Measurements from ENCODE around the gene SAMD14.

SAMD14 gene

DNA sequence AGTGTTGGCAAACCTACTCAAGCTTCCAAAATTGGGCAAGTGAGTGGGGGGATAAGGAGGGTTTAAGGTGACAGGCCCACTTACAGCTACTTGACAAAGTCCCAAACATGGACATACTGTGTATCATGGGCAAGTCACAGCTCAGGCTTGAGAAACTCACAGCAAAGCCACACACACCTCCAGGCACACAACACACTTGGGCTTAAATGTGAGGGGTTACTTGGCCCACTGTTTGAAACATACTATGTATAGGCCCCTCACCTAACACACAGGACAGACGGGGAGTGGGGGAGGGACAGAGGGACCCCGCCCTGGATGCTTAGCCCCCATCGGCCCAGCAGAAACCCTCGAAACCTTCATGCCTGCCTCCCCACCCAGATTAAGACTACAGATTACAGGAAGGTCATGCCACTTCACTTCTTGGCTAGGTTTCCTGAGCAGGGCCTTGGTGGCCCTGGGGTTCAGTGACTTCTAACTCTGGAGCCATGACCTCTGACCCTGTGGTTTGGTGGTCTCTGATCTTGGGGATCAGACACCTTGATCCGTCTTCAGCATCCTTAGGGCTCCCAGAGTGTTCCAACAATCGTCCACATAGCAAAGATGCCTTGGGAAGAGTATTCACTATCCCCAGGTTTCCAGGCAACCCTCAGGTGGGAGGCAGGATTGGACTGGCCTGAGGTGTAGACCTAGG lies 2.3 kb upstream of the SAMD14 start:
- DNase-seq, result no peak

DNA sequence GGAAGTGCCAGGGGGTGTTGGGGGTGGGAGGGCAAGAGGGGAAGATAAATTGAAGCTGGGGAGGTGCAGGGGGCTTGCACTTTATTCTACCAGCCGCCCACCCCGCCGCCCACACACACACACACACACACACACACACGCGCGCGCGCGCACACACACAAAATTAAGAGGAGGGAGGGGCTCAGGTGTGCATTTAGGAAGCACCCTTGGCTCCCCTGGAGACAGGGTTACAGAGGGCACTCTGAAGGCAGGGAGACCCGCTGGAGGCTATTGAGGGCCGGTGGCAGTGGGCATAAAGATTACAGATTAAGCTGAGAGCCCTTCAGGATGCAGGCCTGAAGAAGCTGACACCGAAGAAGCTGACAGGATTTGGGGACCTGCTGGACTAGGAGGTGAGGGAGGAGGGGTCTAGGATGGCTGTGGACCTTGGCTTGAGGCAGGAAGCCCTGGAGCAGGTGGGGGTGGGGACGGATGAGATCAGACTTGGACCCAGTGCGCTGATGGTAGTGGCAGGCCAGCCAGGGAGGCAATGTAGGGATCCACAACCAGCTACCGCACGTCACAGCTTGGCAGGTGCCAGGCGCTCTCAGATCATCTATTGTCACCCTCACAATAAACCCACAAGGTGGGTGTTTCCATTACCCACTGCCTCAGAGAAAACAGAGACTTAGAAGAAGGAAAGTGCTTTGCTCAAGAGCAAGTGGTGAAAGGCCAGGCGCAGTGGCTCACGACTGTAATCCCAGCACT lies 772 bp upstream of the SAMD14 start:
- DNase-seq, result no peak

DNA sequence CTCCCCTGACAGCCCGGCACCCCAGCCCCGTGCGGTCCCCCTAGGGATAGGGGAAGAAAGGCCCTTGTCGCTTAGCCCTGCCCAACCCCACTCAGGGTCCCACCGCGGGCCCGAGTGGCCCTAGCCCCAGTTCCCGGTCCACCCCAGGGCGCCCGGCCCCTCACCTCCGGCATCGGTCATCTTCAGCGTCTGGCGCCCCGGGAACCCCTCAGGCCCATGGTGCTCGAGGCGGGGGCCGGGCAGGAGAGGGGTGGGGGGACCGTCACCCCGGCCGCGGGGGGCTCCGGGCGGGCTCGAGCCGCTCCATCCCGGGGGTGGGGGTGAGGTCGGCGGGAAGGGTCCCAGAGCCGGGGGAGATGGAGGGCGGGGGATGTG lies 620 bp downstream of the SAMD14 start:
- no peak for DNase-seq

DNA sequence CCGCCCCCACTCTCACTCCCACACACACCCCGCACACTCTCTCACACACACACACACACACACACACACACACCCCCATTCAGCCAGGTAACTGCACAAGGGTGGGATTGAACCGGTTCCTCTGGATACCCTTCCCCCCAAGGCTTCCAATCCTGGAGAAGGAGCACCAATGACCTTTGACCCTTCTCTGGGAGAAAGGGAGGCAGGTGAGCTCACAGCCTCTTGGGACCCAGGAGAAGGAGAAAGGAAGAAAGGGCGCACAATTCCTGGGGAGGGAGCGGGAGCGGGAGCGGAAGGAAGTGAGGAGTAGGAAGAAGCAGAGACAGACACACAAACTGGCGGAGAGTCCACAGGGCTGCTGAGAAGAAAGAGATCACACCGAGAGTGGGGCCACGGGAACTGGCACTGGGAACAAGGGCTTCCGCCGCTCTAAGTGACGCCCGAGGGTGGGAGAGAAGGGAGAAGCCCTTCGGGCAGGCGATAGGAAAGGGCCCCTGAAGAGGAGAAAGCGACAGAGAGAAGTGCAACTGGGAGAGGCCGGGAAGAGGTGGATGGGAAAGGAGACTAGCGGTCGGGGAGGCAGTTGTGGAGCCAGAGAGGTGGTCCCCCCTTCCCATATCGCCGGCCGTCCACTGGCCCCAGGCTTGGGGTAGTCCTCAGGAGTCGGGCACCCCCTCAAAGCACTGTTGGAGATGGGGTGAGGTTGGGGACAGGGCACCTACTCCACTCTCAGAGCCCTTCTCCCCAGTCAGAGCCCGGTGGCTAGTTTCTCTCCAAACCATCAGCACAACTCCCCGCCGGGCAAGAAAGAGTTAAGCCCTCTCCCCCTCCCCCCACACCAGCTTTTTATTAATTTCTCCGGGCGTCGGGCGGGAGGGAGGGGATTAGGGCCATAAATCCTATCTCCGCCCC lies 1.3 kb downstream of the SAMD14 start:
- DNase-seq, result no peak

DNA sequence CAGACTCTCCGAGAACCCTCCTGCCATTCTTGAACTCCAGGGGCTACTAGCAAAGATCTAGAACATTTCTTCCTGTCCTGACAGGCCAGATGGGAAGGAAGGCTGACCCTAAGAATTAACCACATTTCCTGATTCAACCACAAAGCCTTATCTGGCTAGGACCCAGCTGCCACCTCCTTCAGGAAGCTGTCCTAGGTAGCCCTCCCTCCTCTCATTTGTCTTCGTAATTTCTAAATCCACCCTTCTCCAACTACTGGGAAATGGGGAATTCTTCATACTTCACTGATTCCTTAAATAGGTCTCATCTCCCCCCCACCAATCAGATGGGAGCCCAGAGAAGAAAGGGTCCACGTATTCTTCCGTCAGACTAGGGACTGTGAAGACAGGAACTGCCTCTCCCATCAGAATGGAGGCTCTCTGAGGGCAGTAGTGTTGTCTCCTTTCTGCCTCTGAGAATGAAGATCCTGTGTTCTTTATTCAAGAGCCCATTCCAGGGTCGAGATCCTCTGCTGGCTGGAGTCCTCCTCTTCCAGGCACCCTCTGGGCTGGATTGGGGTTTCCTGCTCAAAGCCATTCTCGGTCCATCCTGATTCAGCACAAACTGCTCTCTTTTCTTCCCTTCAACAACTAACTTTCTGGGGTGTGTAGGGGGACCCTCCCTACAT lies 2.1 kb downstream of the SAMD14 start:
- DNase-seq, result no peak

DNA sequence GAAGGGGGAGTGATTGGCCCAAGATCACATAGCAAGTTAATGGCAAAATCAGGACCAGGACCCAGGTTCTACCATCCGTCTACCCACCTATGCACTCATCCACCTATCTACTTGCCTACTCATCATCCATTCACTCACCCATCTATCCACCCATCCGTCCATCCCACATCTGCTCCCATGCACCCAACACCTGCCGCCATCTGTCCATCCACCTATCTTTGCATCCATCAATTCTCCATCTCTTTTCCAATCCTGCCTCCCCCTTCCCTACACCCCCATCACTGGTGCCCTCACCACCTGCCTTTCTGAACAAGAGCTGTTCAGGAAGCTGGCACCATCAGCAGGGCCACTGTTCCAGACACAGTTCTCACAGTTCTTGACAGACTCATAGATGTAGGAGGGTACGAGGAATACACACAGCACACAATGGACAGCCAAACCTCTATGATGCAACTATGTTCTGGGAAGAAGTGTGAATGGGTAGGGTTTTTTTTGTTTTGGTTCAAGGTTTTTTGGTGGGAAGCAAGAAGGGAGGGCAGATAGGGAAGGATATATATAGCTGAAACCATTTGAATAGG lies 4.5 kb downstream of the SAMD14 start:
- no peak for DNase-seq

DNA sequence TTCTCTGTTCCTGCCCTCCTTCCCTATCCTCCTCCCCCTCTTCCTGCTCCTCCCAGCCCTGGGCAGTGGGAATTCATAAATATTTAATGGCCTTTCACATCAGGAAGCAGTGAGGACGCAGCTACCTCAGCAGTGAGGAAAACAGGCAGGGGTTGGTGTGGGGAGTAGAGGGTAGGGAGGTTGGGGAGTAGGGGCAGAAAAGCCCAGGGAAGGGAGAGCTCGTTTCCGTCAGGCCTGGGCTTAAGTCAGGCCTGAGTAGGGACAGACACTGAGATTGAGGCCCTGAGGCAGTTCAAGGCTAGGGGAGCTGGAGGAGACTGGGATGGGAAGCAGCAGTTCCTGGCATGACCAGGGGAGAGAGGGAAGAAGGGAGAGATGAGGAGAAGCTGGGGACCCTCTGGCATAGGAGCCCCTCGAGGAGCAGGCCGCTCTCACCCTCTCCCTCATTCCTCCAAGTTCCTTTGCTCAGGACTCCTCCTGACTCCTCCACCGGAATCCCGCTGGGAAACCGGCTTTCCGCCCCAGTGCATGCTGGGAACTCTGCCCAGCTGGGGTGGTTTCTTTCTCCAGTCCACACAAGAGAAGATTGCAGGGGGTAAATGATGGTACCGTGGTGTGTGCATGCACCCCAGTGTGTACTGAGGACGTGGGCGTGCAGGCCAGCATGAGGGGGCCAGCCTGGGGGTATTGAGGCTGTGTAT lies 6.2 kb downstream of the SAMD14 start:
- no peak for DNase-seq

DNA sequence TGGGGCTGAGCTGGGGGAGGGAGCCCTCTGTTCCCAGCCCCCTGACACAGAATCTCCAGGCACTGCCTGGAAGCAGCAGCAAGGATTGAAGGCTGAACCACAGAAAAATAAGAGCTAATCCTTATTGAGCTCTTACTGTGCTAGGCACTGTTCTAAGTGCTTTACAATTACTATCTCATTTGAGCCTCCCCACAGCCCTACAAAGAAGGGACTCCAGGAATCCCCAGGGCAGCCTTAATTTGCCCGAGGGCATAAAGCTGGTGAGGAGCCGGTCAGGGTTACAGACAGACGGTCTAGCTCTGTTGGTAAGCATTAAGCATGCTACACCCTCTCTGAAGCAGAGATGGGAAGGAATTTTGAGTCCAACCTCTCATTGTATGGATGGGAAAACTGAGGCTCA lies 7.0 kb downstream of the SAMD14 start:
- DNase-seq, result no peak

DNA sequence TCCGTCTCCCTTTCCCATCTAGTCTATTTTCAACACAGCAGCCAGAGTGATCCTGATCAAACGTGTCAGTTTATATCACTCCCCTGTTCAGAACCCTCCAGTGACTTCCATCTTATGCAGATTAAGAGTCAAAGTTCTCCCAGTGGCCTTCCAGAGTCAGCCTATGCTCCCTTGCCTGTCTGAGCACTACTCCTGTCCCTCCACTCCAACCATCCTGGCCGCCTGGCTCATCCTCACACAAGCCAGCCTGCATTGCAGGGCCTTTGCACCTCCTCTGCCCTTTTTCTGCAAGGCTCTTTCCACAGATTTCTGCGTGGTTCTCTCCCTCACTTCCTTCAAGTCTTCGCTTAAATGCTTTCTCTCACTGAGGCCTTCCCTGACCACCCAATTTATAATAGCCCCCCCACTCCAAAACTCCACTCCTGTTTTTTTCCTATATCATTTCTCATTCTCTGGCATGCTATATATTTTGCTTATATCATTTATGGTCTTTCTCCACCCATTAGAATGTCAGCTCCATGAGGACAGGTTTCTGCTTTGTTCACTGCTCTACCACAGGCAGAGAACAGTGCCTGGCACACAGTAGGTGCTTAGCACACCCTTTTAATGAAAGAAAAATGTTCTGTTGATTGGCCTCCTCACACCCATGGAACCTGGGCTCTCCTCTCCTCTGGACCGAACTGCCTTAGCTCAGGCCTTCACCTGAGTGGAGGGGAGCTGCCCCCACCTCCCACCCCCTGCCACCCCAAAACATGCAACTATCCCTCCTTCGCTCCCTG lies 9.3 kb downstream of the SAMD14 start:
- no peak for DNase-seq

DNA sequence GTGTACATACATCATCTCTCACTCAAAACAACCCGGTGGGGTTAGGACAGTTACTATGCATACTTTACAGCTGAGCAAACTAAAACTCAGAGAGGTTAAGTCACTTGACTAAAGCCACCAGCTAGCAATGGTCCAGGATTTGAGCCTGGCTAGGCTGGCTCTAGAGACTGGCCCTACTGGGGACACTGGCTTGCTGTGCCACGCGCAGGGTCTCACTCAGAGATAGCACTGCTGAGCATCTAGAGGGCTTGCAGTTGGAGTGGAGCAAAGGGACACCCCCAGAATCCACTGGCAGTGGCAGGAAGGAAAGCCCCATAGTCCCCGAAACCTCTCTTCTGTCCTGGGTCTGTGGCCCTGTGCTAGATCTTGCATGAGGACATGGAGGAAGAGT lies 11.1 kb downstream of the SAMD14 start:
- no peak for DNase-seq

DNA sequence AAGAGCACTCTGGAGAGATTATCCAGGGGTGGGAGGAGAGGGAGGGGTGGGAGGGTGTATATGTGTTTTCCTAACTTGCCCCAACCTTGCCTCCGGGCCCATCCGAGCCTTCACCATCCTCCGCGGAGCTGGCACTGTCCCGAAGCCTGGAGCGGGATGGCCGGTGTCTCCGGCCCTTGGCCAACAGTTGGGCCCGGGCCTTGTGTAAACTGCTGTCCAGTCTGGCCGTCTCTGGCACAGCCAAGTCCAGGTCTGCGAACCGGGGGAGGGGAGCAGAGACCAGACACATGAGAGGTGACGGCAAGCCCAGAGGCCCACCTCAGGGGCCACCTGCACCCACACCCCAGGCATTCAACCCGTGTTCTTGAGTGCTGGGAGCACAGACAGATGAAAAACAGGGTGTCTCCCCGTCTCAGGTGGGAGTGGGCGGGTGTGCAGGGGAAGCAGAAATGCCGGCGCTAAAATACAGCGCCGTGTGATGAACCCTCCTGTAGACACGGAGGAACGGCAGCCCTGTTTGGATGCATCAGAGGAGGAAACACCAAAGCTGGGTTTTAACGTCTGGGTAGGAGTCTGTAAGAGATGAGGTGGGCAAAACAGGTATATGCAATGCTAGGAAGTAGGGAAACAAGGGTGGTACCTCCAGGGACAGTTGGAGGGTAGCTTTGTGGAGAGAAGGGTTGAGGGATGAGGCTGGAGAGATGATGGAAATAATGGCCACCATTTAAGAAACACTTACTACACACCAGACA lies 11.7 kb downstream of the SAMD14 start:
- DNase-seq, result no peak

DNA sequence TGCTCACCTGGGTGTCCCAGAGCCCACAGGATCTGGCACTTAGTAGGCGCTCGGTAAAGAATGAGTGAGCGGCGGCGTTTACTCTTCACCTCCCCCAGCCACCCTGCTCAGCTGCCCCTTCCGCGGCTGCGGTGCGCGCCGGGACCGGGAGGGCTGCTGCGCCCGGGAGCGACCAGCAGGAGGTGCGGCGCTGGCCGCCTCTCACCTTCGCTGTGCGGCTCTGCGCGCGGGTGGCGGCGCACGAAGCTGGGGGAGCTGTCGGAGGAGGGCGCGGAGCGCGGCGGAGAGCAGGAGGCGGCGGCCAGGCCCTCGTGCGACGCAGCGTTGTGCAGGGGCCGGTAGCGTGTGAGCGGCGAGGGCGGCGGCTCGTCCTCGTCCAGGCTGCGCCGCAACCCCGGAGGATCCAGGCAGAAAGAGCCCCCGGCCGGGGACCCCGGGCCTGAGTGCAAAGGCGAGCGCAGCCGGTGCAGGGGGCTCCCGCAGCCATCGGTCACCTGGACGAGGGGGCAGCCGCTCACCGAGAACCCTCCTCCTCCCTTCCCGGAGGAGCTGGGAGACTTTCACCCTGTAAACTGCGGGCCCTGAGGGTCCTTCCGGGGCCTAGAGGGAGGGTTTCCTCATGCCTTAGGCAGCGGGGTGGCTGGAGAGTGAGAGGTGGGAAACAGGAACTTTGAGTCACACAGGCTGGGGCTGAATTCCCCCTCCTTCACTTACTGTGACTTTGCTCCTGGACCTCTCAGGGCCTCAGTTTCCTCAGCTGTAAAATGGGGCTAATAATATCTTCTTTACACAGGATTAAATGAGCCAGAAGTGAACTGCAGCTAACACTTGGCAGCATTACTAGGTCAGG lies 12.5 kb downstream of the SAMD14 start:
- peak; percentile 56 to 72 for DNase-seq

DNA sequence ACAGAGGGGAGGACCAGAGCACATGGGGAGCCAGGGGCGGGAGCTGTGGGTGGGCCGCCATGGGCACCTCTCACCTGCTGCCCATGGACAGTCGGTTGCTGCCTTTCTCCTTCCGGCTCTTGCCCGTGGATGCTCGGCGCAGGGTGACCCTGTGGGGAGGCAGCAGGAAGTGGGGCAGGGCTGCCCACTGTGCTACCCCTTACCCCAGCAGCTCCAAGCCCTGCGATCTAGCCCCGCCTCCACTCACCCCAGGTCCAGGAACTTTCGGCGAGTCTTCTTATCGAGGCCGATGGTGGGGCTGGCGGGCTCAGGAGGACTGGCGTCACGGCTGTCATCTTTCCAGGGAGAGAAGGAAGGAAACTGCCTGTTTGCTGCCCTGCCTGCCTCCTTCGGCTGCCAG lies 14.2 kb downstream of the SAMD14 start:
- no peak for DNase-seq

DNA sequence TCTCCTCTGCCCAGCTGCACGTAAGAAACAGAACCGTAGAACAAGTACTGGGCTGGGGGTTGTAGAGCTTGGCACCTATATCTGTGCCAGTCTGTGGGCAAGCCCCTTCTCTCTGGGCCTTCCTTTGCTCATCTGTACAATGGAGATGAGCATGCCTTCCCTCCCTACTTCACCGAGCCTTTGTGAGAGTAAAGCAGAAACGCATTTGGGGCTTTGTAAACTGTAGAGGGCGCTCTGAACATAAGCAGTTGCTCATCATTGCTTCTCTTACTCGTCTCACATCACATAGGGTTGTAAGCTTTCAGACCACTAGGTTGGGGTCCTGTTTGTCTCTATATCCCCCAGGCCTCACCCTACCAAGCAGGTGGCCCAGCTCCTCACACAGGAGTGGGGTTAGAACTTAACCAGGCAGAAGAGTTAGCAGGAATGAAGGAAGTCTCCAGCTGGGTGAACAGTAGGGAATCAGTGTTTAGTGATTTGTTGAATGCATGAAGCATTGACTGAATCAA lies 15.1 kb downstream of the SAMD14 start:
- DNase-seq, result peak; percentile 40 to 65

DNA sequence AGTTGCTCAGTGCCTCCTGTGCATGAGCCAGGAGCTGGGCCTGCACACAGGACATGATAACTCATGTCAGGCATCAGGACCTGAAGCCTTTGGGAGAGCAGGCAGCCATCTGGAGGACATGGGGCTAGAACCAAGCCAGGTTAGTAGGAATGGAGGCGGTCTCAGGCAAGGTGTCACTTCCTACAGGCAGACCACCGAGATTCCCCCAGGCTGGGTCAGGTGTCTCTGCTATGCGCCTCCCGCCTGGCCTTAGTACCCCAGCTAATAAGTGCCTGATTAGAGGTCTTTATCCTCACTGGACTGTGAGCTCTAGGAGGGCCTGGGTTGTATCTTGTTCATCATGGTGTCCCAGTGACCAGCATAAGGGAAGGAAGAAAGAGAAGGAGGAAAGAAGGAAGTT lies 15.6 kb downstream of the SAMD14 start:
- DNase-seq, result no peak

DNA sequence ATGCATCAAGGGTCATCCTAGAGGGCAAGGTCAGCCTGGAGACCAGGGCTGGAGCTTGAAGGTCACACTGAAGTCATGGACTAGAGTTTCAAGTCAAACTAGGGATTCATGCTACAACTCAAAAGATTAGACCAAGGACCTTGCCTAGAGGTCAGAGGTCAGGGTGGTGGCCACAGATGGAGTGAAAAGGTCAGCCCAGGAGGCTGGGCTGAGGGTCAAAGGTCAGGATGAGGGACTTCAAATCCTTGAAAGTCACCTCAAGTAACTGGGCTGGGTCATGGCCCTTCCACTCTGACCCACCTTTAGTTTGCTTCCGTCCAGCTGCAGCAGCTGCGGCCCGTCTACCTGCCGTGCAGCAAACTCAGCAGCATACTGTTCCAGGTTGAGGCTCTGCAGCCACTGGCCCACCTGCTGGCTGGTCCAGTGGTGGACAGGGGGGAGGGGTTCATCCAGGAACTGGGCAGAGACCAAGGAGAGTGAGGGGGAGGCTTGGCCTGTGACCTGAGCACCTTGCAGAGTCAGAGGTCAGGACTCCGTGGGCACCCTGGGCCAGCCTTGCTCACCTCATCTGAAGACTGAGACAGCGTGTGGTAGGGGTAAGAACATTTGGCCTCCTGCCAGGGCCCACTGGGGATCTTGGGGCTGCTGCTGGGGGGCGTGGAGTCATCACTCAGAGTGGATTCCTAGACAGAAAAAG lies 16.2 kb downstream of the SAMD14 start:
- no peak for DNase-seq

DNA sequence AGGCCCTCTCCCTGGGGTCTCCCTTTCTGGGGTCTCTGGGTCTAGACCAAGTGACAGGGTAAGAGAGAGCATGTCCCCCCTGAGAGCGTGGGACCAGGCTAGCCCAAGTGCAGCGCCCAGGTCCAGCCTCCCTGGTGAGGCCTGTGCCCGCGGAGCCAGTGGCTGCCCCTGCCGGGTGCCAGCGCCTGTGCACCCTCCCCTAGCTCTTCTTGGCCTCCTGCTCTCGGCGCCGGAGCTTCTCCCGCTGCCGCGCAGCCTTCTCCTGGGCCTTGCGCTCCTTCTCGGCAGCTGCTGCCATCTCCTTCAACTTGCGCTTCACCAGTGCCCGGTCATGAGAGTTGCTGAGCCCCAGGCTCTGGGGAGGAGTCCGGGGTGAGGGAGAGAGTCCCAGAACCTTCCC lies 17.3 kb downstream of the SAMD14 start:
- no peak for DNase-seq

Measured in CD4-positive, alpha-beta T cell treated with Interferon alpha-2 for 1 hour (primary cell).